SU-DHL-6 (cell line): Measurements from ENCODE around the gene TRMT2B.

Source experiments
- H2AFZ ChIP-seq: fragments of 200-600 bp; sonication (generic); 2 replicates; pipeline ENCODE4 v1.6.1; 2014; ENCODE audit warnings: low read depth, mild to moderate bottlenecking, moderate library complexity, mixed read lengths, antibody characterized with exemption, low read length; ENCODE audit not compliant: severe bottlenecking
- H3F3A ChIP-seq: fragments of 200-600 bp; shearing (Covaris generic); 2 replicates; pipeline ENCODE4 v1.6.0; 2016; ENCODE audit warnings: antibody characterized with exemption, mild to moderate bottlenecking; ENCODE audit not compliant: insufficient read depth
- H3K27ac ChIP-seq: fragments of 200-600 bp; sonication (generic); 2 replicates; pipeline ENCODE4 v1.5.1; 2016; ENCODE audit warnings: low read depth, mild to moderate bottlenecking, low read length, moderate library complexity, mixed read lengths
- H3K27me3 ChIP-seq: fragments of 200-600 bp; sonication (generic), shearing (Covaris generic); 2 replicates; pipeline ENCODE4 v1.6.0; 2014; ENCODE audit warnings: mild to moderate bottlenecking, low read length
- H3K36me3 ChIP-seq: fragments of 200-600 bp; sonication (generic); 2 replicates; pipeline ENCODE4 v1.6.1; 2014; ENCODE audit warnings: mild to moderate bottlenecking, low read length, mixed read lengths
- H3K4me2 ChIP-seq: fragments of 300-600, 200-600 bp; shearing (Covaris generic), sonication (generic); 2 replicates; pipeline ENCODE4 v1.6.0; 2014; ENCODE audit warnings: low read length, low read depth, mild to moderate bottlenecking; ENCODE audit not compliant: poor library complexity, severe bottlenecking
- H3K4me3 ChIP-seq: fragments of 200-600 bp; sonication (generic); 2 replicates; pipeline ENCODE4 v1.5.1; 2014; ENCODE audit warnings: antibody characterized with exemption, low read length, mild to moderate bottlenecking, mixed read lengths; ENCODE audit not compliant: insufficient read depth, poor library complexity, severe bottlenecking
- H3K79me2 ChIP-seq: fragments of 200-600 bp; sonication (generic); 2 replicates; pipeline ENCODE4 v1.6.1; 2014; ENCODE audit warnings: mild to moderate bottlenecking, low read length, moderate library complexity; ENCODE audit not compliant: insufficient read depth
- H3K9ac ChIP-seq: fragments of 200-600 bp; sonication (generic); 2 replicates; pipeline ENCODE4 v1.7.0; 2014; ENCODE audit warnings: mild to moderate bottlenecking, low read length
- H3K9me2 ChIP-seq: fragments of 200-600 bp; sonication (generic); replicated peaks from 2 replicates; pipeline ENCODE4 v1.6.1; 2014; ENCODE audit warnings: low read length; ENCODE audit not compliant: insufficient read depth
- H3K9me3 ChIP-seq: fragments of 200-600 bp; sonication (generic); 2 replicates; pipeline ENCODE4 v1.6.1; 2014; ENCODE audit warnings: low read length, mixed read lengths; ENCODE audit not compliant: insufficient read depth
- H4K20me1 ChIP-seq: fragments of 200-600 bp; sonication (generic); 2 replicates; pipeline ENCODE4 v1.6.1; 2014; ENCODE audit warnings: low read depth, mild to moderate bottlenecking, antibody characterized with exemption, low read length, moderate library complexity, mixed read lengths
- CTCF ChIP-seq: fragments of 200-600 bp; sonication (generic); IDR thresholded peaks from one replicate; pipeline ENCODE4 v1.5.1; 2017; ENCODE audit warnings: antibody characterized with exemption, mild to moderate bottlenecking, low read length, moderate library complexity; ENCODE audit not compliant: insufficient read depth, poor library complexity, severe bottlenecking
- EZH2phosphoT487 ChIP-seq: fragments of 200-600 bp; sonication (generic), shearing (Covaris generic); conservative IDR thresholded peaks from 2 replicates; pipeline ENCODE4 v1.6.1; 2018; ENCODE audit warnings: mild to moderate bottlenecking, antibody characterized with exemption, low read length, moderate library complexity, mixed read lengths

TRMT2B gene

GRCh38 chrX:100969936-100970335, 82.0 kb downstream of the TRMT2B start:
- no peaks in the 10 kb centered on the region for H3K9me2 ChIP-seq
- no peaks in the 10 kb centered on the region for H3K9me3 ChIP-seq

DNA sequence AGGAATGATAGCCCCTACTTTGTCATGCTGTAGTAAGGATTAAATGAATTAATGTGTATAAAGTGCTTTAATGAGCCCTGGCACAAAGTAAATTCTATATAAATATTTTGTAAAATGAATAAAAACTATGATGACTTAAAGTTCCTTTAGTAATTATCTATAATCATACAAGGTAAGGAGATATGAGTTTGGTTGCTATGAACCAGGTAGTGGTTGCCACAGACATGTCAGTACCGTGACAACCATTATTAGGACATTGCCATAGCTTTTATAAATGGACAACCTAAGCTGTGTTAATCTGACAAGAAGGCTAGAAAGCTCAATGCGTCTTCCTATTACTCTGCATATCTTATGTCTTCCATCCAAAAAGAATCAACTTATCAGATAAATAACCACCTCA, 82.5 kb downstream of the TRMT2B start, which contains the start of gene ARL13A:
Gene ARL13A (plus strand): TSS at position 301 of the 400 bp plus-strand sequence. CDS start 3,982 bp downstream, outside the sequence.
- Histone ChIP-seq H3K9me3 (no peaks in the 10 kb centered on the region), H3F3A (no peaks in the 10 kb centered on the region), H3K79me2 (no peaks in the 10 kb centered on the region), H3K4me3 (no peak within 1 kb of the TSS), H3K36me3 (no peaks in the 10 kb centered on the region), H3K9me2 (no peaks in the 10 kb centered on the region), H4K20me1 (no peaks in the 10 kb centered on the region), H2AFZ (no peak within 1 kb of the TSS), H3K27ac (no peak within 1 kb of the TSS), H3K4me2 (no peak within 1 kb of the TSS), H3K9ac (no peak within 1 kb of the TSS), H3K27me3 (no peaks in the 10 kb centered on the region)
- no peak for TF ChIP-seq CTCF
- TF ChIP-seq EZH2phosphoT487 = no peak

More at GRCh38 chrX:100969936-100970335, 82.0 kb downstream of the TRMT2B start:
- Histone ChIP-seq H3K27me3 (no peaks in the 10 kb centered on the region), H3K4me2 (no peak overlapping the region), H3K27ac (no peak overlapping the region), H2AFZ (no peak overlapping the region), H3K9ac (no peak overlapping the region), H3K79me2 (no peaks in the 10 kb centered on the region), H3K36me3 (no peaks in the 10 kb centered on the region), H3F3A (no peaks in the 10 kb centered on the region), H3K4me3 (no peak overlapping the region), H4K20me1 (no peaks in the 10 kb centered on the region)
- TF ChIP-seq EZH2phosphoT487 = no peak
- no peak for TF ChIP-seq CTCF

GRCh38 chrX:100964362-100964761, 87.5 kb downstream of the TRMT2B start:
- TF ChIP-seq CTCF (no peak), EZH2phosphoT487 (no peak)
- Histone ChIP-seq H3K9me2 (no peaks in the 10 kb centered on the region), H4K20me1 (no peaks in the 10 kb centered on the region), H2AFZ (no peak overlapping the region), H3K27me3 (no peaks in the 10 kb centered on the region), H3K36me3 (no peaks in the 10 kb centered on the region), H3F3A (no peaks in the 10 kb centered on the region), H3K27ac (no peak overlapping the region), H3K4me2 (no peak overlapping the region), H3K9me3 (no peaks in the 10 kb centered on the region), H3K79me2 (no peaks in the 10 kb centered on the region), H3K9ac (no peak overlapping the region), H3K4me3 (no peak overlapping the region)
